ENCODE results near the gene DSE. TPM values are rescaled to one million over a fixed set of nuclear protein-coding genes. Genes with fewer than 3 reads are reported as not detected.

Gene DSE
- total and polyA plus RNA-seq, 2 donors (not counting 1 experiment from before 2014, with no cell fraction given), result 8.3 to 8.6 TPM

DNA sequence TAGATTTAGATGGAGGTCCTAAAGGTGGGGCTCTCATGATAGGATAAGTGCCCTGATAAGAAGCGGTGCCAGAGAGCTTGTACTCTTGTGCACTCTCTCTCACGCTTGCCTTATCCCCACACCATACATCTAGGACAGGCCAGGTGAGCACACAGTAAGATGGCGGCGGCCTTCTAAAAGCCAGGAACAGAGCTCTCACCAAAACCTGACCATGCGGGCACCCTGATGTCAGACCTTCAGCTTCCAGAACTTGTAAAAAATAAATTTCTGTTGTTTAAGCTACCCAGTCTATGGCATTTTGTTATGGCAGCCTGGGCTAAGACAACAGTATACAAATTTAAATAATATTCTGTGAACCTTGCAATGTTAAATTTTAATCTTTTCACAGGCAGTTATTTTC lies 49.6 kb downstream of the DSE start:
- intact Hi-C loops (cut with micrococcal nuclease), result no loop called here
- ATAC-seq (ENCODE audit: low read depth), result no peak
- H3K27ac ChIP-seq (ENCODE audit: low read length in 2 of 2), result no peak overlapping the region
- no peaks in the 10 kb centered on the region for H3K4me1 ChIP-seq (ENCODE audit: control insufficient read depth in 2 of 2, insufficient read depth in 2 of 2, low read length in 2 of 2)
- no peaks in the 10 kb centered on the region for H3K4me1 Mint-ChIP-seq
- H3K4me3 Mint-ChIP-seq, result no peak overlapping the region
- H3K27me3 ChIP-seq (replicated peaks in 1 of 4; ENCODE audit: control extremely low read depth in 1 of 4, control insufficient read depth in 3 of 4, insufficient read depth in 4 of 4, low read length in 3 of 4), result no peaks in the 10 kb centered on the region
- no peak overlapping the region for H3K9ac ChIP-seq (ENCODE audit: low read length)
- no peak overlapping the region for H3K27ac Mint-ChIP-seq
- no peaks in the 10 kb centered on the region for H3K27me3 Mint-ChIP-seq
- no peaks in the 10 kb centered on the region for H4K20me1 ChIP-seq (ENCODE audit: control insufficient read depth, insufficient read depth, low read length, poor library complexity, severe bottlenecking)
- DNase-seq, result no peak
- peaks cover 87% of the 10 kb centered on the region for H3K79me2 ChIP-seq (ENCODE audit: control insufficient read depth, insufficient read depth, low read length)
- no peak overlapping the region for H3K4me3 ChIP-seq (ENCODE audit: control extremely low read depth in 1 of 5, extremely low read depth in 1 of 5, insufficient read depth in 1 of 5, low read depth in 2 of 5, low read length in 4 of 5)
- H3K9me3 ChIP-seq (ENCODE audit: control extremely low read depth in 1 of 3, control insufficient read depth in 2 of 3, insufficient read depth in 1 of 3, low read length in 2 of 3), result no peaks in the 10 kb centered on the region
- no peaks in the 10 kb centered on the region for H3K36me3 ChIP-seq (replicated peaks in 1 of 2; ENCODE audit: control extremely low read depth in 1 of 2, control insufficient read depth in 1 of 2, extremely low read depth in 1 of 2, insufficient read depth in 2 of 2, low read length in 1 of 2)
- WGBS (ENCODE audit: insufficient coverage), result 100% methylated on average over 3 of the region's 5 CpGs
- ChIA-PET POLR2A (no interaction called here), CTCF (interaction anchor here (1.1 to 1.5 kb wide), 2 partner anchors 24 to 141 kb away, joined by 5 read pairs; no protein-coding TSS in a partner anchor)
- H2AFZ ChIP-seq (ENCODE audit: insufficient read depth, low read depth, low read length, poor library complexity, severe bottlenecking), result no peak overlapping the region
- TF ChIP-seq, protein P1, sequence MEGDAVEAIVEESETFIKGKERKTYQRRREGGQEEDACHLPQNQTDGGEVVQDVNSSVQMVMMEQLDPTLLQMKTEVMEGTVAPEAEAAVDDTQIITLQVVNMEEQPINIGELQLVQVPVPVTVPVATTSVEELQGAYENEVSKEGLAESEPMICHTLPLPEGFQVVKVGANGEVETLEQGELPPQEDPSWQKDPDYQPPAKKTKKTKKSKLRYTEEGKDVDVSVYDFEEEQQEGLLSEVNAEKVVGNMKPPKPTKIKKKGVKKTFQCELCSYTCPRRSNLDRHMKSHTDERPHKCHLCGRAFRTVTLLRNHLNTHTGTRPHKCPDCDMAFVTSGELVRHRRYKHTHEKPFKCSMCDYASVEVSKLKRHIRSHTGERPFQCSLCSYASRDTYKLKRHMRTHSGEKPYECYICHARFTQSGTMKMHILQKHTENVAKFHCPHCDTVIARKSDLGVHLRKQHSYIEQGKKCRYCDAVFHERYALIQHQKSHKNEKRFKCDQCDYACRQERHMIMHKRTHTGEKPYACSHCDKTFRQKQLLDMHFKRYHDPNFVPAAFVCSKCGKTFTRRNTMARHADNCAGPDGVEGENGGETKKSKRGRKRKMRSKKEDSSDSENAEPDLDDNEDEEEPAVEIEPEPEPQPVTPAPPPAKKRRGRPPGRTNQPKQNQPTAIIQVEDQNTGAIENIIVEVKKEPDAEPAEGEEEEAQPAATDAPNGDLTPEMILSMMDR (IDR thresholded peaks at IDR 0.05), result no peak
- no peak for TF ChIP-seq EZH2 (IDR thresholded peaks at IDR 0.05; ENCODE audit: borderline replicate concordance, insufficient read depth, low read depth, low read length, poor library complexity, severe bottlenecking)
- H3K4me2 ChIP-seq (replicated peaks; ENCODE audit: low read depth, low read length, poor library complexity, severe bottlenecking), result no peak overlapping the region
- no peaks in the 10 kb centered on the region for H3K9me3 Mint-ChIP-seq (ENCODE audit: insufficient read depth)

DNA sequence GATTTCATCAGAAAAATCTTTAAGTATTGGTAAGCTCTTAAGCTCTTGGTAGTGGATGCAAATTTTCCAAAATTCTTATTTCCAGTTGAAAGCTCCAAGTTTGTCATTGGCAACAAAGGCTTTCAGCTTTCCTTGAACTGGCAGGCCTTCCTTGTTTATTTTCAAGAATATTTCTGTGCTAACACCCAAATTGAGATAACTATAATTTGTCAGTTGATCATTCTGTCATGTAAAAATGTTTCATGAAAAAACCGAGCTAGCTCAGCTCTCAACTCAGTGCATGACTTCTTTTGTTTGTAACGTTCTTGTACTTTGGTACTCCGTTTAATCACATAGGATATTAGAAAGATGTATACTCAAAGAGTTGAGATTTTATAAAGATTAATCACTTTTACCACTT lies 51.5 kb downstream of the DSE start:
- POLR2A ChIA-PET, result no interaction called here
- Histone ChIP-seq H3K9ac (ENCODE audit: low read length) (no peak overlapping the region), H3K36me3 (replicated peaks in 1 of 2; ENCODE audit: control extremely low read depth in 1 of 2, control insufficient read depth in 1 of 2, extremely low read depth in 1 of 2, insufficient read depth in 2 of 2, low read length in 1 of 2) (peaks cover 6% of the 10 kb centered on the region in 2 experiments), H3K27ac (ENCODE audit: low read length in 2 of 2) (no peak overlapping the region), H3K4me3 (ENCODE audit: control extremely low read depth in 1 of 5, extremely low read depth in 1 of 5, insufficient read depth in 1 of 5, low read depth in 2 of 5, low read length in 4 of 5) (no peak overlapping the region), H3K4me1 (ENCODE audit: control insufficient read depth in 2 of 2, insufficient read depth in 2 of 2, low read length in 2 of 2) (no peaks in the 10 kb centered on the region), H3K27me3 (replicated peaks in 1 of 4; ENCODE audit: control extremely low read depth in 1 of 4, control insufficient read depth in 3 of 4, insufficient read depth in 4 of 4, low read length in 3 of 4) (no peaks in the 10 kb centered on the region), H3K9me3 (ENCODE audit: control extremely low read depth in 1 of 3, control insufficient read depth in 2 of 3, insufficient read depth in 1 of 3, low read length in 2 of 3) (no peaks in the 10 kb centered on the region), H4K20me1 (ENCODE audit: control insufficient read depth, insufficient read depth, low read length, poor library complexity, severe bottlenecking) (no peaks in the 10 kb centered on the region), H3K79me2 (ENCODE audit: control insufficient read depth, insufficient read depth, low read length) (peaks cover 73% of the 10 kb centered on the region), H3K4me2 (replicated peaks; ENCODE audit: low read depth, low read length, poor library complexity, severe bottlenecking) (no peak overlapping the region), H2AFZ (ENCODE audit: insufficient read depth, low read depth, low read length, poor library complexity, severe bottlenecking) (no peak overlapping the region)
- WGBS (ENCODE audit: insufficient coverage), result no CpG with 5 or more reads among the region's 3 CpGs
- intact Hi-C loops (cut with micrococcal nuclease), result no loop called here
- ATAC-seq (ENCODE audit: low read depth) (no peak), DNase-seq (no peak)
- H3K4me3 Mint-ChIP-seq, result no peak overlapping the region
- CTCF ChIA-PET, result no interaction called here
- H3K27ac Mint-ChIP-seq, result no peak overlapping the region
- TF ChIP-seq EZH2 (IDR thresholded peaks at IDR 0.05; ENCODE audit: borderline replicate concordance, insufficient read depth, low read depth, low read length, poor library complexity, severe bottlenecking), result no peak
- TF ChIP-seq, protein P1 (IDR thresholded peaks at IDR 0.05), result no peak
- no peaks in the 10 kb centered on the region for H3K27me3 Mint-ChIP-seq
- no peaks in the 10 kb centered on the region for H3K9me3 Mint-ChIP-seq (ENCODE audit: insufficient read depth)
- H3K4me1 Mint-ChIP-seq, result no peaks in the 10 kb centered on the region
